HS-5 (cell line): ENCODE data around the gene SH3TC2.

ENCODE experiments used
- DNase-seq: peaks from one replicate; pipeline ENCODE4 v3.0.0-alpha.2; 2012; ENCODE audit warnings: low read depth

The SH3TC2 gene

DNA sequence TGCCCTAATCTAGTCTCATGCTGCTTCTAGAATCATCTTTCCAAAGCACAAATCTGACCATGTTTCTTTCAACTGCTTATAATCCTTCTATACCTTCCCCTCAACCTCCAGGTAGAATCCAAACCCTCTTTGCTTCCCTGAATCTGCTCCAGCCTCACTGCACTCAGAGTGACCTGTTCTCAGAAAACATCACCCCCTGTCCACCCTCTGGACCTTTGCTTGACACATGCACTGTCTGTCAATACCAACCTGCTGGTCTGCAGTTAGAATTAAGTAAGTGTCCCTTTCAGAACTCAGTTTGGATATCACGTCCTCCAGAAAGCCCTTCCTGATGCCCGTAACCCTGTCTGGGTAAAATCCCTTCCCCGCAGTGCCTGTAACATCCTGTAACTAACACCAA is 63.1 kb downstream of the SH3TC2 start:
- DNase-seq: no peak

- DNase-seq: no peak
Observed at GRCh38 chr5:148998174-148998797, 64.6 kb downstream of the SH3TC2 start.

GRCh38 chr5:148996270-148996669 is 66.6 kb downstream of the SH3TC2 start:
- no peak for DNase-seq

GRCh38 chr5:148995791-148996190 is 67.1 kb downstream of the SH3TC2 start:
- no peak for DNase-seq

DNA sequence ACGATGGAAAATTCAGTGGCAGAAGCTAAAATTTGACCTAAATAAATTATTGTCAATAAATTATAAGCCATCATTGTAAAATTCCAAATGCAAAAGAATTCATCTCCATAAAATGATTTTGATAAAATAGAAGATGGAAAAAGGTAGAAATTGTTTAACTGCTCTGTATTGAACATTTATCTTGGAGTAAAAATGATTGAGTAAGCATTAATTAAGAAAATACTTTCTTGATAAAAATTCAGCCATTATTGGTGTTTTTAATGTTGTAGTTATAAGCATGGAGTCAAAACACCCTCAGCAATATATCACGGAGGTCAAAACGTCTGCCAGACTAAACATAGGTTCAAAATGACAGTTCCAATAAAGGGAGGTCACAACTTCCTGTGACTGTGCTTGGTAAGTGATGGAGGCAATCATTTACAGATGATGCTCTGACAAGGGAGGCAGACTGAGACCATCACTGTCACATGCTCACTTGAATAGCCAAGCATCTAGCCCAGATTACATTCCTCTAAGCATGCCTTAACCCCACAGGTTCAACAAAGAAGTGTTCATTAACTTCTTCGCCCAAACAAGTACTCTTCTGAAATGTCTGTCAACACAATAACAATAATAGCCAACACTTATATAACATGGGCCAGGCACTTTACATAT is 69.5 kb downstream of the SH3TC2 start:
- DNase-seq: no peak

- DNase-seq: no peak
Observed at GRCh38 chr5:148992265-148992664, 70.6 kb downstream of the SH3TC2 start.

DNA sequence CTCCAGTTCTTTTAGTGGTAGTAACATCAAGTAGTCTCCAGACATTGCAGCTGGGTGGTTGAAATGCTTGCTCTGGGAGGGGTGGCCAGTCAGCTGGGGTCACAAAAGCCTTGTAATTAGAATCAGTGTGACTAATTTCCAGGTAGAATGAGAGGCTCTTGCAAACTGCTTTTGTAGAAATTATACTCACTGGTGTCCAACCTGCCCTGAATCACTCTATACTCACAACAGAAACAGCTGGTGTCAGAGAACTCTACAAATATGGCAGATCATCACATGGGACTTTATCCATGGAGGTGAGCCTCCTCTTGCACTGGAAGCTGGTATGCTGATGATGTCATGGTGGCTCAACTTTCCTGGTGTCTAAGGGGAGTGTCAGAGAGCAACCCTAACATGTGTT is 71.3 kb downstream of the SH3TC2 start:
- DNase-seq: no peak

GRCh38 chr5:148990817-148991216 is 72.0 kb downstream of the SH3TC2 start:
- DNase-seq: no peak

DNA sequence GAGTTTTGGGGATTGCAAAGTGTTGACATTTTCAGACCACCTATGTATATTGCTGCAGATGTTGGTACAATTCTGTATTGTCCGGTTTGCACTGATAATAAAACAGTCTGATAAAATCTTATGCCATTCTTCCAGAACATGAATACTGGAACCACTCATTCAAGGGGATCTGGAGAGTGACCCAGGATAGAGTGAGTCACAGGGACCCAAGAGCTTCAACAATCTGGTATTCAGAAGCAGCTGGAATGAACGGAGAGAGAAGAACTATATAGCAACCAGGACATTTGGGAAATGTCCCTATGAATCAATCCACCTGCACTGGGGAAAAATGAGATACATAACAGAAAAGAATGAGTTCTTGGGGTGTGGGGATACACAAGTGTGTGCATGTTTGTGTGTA is 73.3 kb downstream of the SH3TC2 start:
- no peak for DNase-seq

DNA sequence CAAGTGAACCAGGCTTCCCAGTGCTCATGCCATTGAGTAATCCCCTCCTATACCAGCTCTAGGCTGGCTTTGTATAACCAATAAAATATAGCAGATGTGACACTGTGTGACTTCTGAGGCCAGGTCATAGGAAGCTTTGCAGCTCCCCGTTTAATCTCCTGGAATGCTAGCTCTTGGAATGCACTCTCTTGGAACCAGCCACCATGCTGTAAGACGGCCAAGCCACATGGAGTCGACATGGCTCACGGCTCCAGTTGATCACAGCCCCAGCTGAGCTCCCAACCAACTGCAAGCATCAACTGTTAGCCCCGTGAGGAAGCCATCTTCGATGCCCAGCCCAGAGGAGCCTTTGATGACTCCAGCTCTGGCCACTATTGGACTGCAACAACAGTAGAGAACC is 74.5 kb downstream of the SH3TC2 start:
- no peak for DNase-seq

GRCh38 chr5:148986636-148987035 is 76.2 kb downstream of the SH3TC2 start:
- DNase-seq: no peak

- DNase-seq: no peak
Observed at GRCh38 chr5:148984345-148984744, 78.5 kb downstream of the SH3TC2 start.

GRCh38 chr5:148981353-148981752 is 81.5 kb downstream of the SH3TC2 start:
- no peak for DNase-seq

GRCh38 chr5:148980731-148981130 is 82.1 kb downstream of the SH3TC2 start:
- DNase-seq: no peak

- no peak for DNase-seq
Observed at GRCh38 chr5:148979083-148979723, 83.7 kb downstream of the SH3TC2 start.

DNA sequence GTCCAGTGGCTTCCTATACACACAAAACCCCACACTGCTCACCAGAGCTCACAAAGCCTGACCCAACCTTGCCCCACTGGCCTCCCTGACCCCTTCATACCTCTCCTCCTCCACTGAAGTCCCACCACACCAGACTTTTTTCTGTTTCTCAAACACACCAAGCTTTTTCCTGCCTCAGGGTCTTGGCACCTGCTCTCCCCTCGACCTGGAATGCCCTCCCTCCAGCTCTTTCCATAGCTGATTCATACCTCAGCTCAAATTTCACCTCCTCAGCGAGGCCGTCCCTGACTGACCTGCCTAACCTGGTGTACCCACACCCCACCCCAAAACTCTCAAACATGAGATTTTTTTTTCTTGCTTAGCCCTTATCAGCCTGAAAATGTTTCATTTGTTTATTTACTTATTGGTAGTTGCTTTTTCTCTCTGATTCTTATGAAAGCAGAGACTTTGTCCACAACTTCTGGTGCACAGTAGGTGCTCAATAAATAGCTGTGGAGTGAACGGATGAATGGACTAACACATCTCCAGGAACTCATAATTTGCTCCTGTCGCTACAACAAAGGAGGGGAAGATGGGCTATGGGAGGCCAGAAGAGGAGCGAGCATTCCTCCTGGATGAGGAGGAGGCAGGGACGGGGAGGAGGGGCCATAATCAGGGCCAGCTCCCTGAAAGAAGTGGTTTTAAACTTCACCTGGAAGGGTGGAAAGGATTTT is 84.3 kb downstream of the SH3TC2 start:
- no peak for DNase-seq

DNA sequence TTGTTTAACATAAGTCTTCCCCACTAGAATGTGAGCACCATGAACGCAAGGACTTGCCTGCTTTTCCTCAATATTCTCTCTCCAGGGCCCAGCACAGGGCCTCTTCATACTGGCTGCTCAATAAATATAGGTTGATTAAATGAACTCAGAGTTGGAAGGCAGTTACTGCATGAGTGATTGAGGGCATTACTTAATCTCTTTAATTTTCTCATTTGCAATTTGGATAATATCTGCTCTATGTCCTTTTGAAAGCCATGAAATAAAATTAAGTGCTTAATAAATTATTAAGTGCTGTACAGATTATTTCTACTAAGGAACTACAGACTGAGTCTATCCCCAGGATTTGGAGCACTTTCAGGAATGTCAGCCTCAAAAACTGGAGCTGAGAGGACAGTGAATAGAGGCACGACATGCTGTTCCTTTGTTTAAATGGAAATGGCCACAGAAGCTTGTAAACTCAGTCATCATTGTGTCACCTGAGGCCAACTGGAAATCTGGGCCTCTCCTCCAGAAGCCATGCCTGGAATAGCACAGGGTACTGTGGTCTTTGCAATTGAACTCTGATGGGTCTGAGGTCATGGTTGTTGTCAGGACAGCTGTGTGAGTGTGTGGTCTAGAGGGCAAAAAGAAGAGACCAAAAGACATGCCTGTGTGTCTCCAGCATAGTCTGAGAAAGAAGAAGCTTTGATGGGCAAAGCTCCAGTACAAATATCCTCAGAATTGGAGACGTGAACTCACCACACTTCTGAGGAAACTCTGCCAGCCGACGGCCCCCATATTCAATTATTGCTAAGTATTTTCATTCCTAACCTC is 86.1 kb downstream of the SH3TC2 start:
- no peak for DNase-seq

DNA sequence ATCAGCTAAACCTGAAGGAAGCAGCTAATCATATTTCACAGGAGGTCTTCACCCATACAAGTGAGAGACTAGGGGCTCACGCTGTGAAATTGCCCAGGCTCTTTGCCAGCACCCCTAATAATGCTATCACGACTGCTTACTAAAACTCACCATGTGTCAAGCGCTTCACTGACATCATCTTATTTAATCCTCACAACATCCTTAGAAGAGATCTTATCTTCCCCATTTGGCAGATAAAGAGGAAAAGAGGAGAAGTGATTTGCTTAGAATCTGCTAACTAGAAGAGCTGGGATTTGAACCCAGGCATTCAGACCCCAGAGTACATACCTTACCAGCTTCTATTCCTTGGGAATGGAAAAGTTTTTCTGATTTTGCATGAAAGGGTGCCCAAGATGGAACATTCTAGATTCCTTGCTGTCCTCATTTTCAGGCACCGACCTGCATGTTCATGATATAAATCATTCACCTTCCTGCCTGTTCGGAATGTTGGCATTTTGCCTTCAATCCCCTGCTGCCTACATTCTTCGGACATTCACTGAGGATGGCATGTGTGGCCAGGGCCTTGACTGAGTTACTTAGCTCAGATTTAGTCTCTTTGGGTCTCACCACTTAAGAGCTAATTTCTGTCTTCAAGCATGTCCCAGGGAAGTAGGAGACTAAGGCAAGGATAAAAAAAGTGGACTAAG is 88.1 kb downstream of the SH3TC2 start:
- DNase-seq: no peak

DNA sequence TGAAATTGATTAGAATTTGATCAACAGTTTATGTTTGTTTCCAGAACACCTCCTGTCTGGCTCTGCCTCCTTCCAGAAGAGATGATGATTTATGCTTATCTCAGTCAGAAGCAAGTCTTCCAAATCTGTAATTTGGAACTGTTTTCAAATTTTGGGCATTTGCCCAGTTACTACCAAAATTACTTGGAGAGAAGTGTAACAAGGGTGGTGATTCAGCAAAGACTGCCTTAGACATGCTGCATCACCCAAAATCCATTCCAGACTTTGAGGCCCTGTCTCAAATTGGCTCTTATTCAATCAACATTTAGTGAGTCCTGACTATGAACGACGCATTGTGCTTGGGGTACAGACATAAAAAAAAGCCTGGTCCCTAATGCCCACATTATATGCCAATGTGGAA is 89.4 kb downstream of the SH3TC2 start:
- peak; percentile 63 for DNase-seq

DNA sequence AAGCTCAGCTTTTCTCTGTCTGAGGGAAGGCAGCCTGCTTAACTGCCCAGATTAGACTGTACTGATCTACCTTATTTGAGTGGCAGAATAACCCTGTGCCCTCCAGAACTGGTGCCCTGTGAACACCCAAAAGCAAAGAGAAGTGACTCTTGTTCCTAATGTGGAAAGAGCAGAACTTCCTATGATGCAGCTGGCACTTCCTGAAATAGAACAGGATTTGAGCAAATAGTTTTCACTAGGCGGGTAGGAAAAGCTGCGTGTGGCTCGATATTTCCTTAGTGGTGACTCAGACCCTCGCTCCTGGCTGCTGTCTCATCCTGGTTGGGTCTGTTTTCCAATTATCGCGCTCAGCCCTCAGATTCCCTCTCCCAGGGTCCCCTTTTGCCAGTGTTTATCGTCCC is 89.9 kb downstream of the SH3TC2 start:
- peak; percentile 87 for DNase-seq

DNA sequence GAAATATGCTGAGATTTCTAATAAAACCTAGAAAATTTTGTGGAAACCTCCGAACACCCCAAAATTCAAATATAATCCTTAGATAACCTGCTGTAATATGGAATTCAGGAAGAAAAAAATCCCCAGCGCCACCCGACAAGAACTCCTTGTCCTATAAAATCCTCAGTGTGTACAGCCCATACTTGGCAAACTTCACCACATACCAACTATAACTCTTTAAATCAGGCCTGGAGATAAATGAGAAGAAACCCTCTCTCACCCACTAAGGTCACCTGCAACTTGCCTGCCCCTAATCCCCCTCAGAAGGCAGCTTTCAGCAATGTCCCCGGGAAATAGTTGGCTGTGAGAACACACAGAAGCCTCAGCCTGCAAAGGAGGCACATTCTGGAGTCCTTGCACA is 90.5 kb downstream of the SH3TC2 start:
- no peak for DNase-seq

DNA sequence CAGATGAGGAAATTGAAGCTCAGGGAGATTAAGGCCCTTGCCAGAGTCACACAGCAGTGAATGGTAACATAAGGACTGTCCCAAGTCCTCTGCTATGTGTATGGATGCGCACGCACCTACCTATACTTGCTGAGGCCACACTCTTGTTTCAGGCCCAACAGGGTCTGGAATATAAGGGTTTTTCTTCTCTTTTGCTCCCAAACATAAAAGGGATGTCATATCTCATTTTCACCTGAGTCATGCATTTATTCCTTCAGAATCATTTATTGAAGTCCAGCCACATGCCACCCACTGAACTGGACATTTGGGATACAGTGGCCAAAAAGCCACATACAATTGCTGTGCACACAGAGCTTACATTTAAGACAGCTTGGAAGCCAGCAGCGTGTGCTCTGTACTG is 92.0 kb downstream of the SH3TC2 start:
- no peak for DNase-seq
